Type B pancreatic cell (in vitro differentiated cells): ENCODE results near the gene UBASH3B. TPM values are rescaled to one million over a fixed set of nuclear protein-coding genes. Genes with fewer than 3 reads are reported as not detected.

Experiments
- DNase-seq: peaks from one replicate; pipeline ENCODE4 v3.0.0; 2021; ENCODE audit warnings: mixed read lengths; ENCODE audit not compliant: unreplicated experiment; ENCODE audit errors: extremely low spot score
- H3K27ac Mint-ChIP-seq: 2 replicates; pipeline ENCODE4 v1.8.0; 2021; ENCODE audit warnings: mild to moderate bottlenecking, mixed read lengths
- H3K27me3 Mint-ChIP-seq: 2 replicates; pipeline ENCODE4 v1.8.0; 2021; ENCODE audit warnings: mixed read lengths
- H3K36me3 Mint-ChIP-seq: 2 replicates; pipeline ENCODE4 v1.8.0; 2021; ENCODE audit warnings: mixed read lengths
- H3K4me1 Mint-ChIP-seq: one replicate; pipeline ENCODE4 v1.8.0; 2021; ENCODE audit warnings: mixed read lengths; ENCODE audit not compliant: unreplicated experiment
- H3K4me3 Mint-ChIP-seq: 2 replicates; pipeline ENCODE4 v1.8.0; 2021; ENCODE audit warnings: mild to moderate bottlenecking, mixed read lengths
- H3K9me3 Mint-ChIP-seq: 2 replicates; pipeline ENCODE4 v1.8.0; 2021; ENCODE audit warnings: mixed read lengths
- CTCF ChIP-seq: fragments of 200-600 bp; sonication (generic); conservative IDR thresholded peaks from 2 replicates; pipeline ENCODE4 v1.5.0; 2021; ENCODE audit warnings: antibody characterized with exemption, mild to moderate bottlenecking
- total RNA-seq: library from RNA; stranded (reverse); gene quantifications from 2 replicates; pipeline ENCODE4 v1.2.1, GENCODE V29; 2021; ENCODE audit warnings: low replicate concordance

UBASH3B gene
- total RNA-seq, 1 donor from 2014 or later: 8.6 TPM

GRCh38 chr11:122843281-122844141 is 188.0 kb downstream of the UBASH3B start:
- no peak for DNase-seq
- no peak overlapping the region for H3K4me3 Mint-ChIP-seq
- no peak overlapping the region for H3K27ac Mint-ChIP-seq
- peaks cover 5% of the 10 kb centered on the region for H3K9me3 Mint-ChIP-seq
- H3K27me3 Mint-ChIP-seq: no peaks in the 10 kb centered on the region
- no peaks in the 10 kb centered on the region for H3K36me3 Mint-ChIP-seq
- peaks cover 6% of the 10 kb centered on the region for H3K4me1 Mint-ChIP-seq
- no peak for TF ChIP-seq CTCF

GRCh38 chr11:122847466-122847865 is 191.9 kb downstream of the UBASH3B start:
- H3K4me1 Mint-ChIP-seq: peaks cover 30% of the 10 kb centered on the region
- H3K27ac Mint-ChIP-seq: no peak overlapping the region
- H3K27me3 Mint-ChIP-seq: peaks cover 4% of the 10 kb centered on the region
- H3K4me3 Mint-ChIP-seq: no peak overlapping the region
- no peaks in the 10 kb centered on the region for H3K36me3 Mint-ChIP-seq
- DNase-seq: no peak
- H3K9me3 Mint-ChIP-seq: no peaks in the 10 kb centered on the region
- TF ChIP-seq CTCF: no peak

- Mint-ChIP-seq H3K27ac (no peak overlapping the region), H3K27me3 (peaks cover 6% of the 10 kb centered on the region), H3K4me3 (no peak overlapping the region), H3K36me3 (no peaks in the 10 kb centered on the region), H3K9me3 (no peaks in the 10 kb centered on the region), H3K4me1 (peaks cover 29% of the 10 kb centered on the region)
- no peak for TF ChIP-seq CTCF
- DNase-seq: no peak
These were observed 192.7 kb downstream of the UBASH3B start for GRCh38 chr11:122848186-122848585.

- Mint-ChIP-seq H3K4me1 (peaks cover 26% of the 10 kb centered on the region), H3K4me3 (peak overlapping the region; percentile 3), H3K27me3 (peaks cover 6% of the 10 kb centered on the region), H3K9me3 (no peaks in the 10 kb centered on the region), H3K27ac (no peak overlapping the region), H3K36me3 (no peaks in the 10 kb centered on the region)
- TF ChIP-seq CTCF: no peak
- no peak for DNase-seq
These were observed 194.6 kb downstream of the UBASH3B start for GRCh38 chr11:122850076-122850631.

GRCh38 chr11:122851366-122851966 is 195.9 kb downstream of the UBASH3B start:
- no peak overlapping the region for H3K27ac Mint-ChIP-seq

More at GRCh38 chr11:122851366-122851966, 195.9 kb downstream of the UBASH3B start:
- Mint-ChIP-seq H3K27me3 (peaks cover 6% of the 10 kb centered on the region), H3K9me3 (no peaks in the 10 kb centered on the region), H3K36me3 (no peaks in the 10 kb centered on the region), H3K4me1 (peaks cover 29% of the 10 kb centered on the region), H3K4me3 (no peak overlapping the region)
- DNase-seq: no peak
- TF ChIP-seq CTCF: no peak
